Epidermal melanocyte (primary cell): ENCODE results near the gene SFXN5.
"Not testable (repeated sequence)": the region's sequence is repeated elsewhere in the genome, so short reads cannot be mapped to it uniquely, and the experiment has no call there.

Experiments
- DNase-seq: peaks from one replicate; pipeline ENCODE4 v3.0.0; 2011; ENCODE audit warnings: low spot score; ENCODE audit not compliant: insufficient read length

Gene SFXN5

GRCh38 chr2:72908741-72909140, 162.8 kb downstream of the SFXN5 start:
- no peak for DNase-seq

- not testable (repeated sequence) for DNase-seq
Measured at GRCh38 chr2:72907369-72907768, 164.1 kb downstream of the SFXN5 start.

GRCh38 chr2:72901426-72901825, 170.1 kb downstream of the SFXN5 start:
- no peak for DNase-seq

- DNase-seq = no peak
Measured at GRCh38 chr2:72900191-72900825, 171.2 kb downstream of the SFXN5 start.

GRCh38 chr2:72898585-72898906, 173.0 kb downstream of the SFXN5 start:
- no peak for DNase-seq

- DNase-seq = no peak
Measured at GRCh38 chr2:72897785-72898584, 173.5 kb downstream of the SFXN5 start.

GRCh38 chr2:72896446-72896845, 175.1 kb downstream of the SFXN5 start:
- no peak for DNase-seq

- DNase-seq = no peak
Measured at GRCh38 chr2:72895759-72896281, 175.7 kb downstream of the SFXN5 start.

GRCh38 chr2:72895154-72895553, 176.4 kb downstream of the SFXN5 start:
- no peak for DNase-seq

- no peak for DNase-seq
Measured at GRCh38 chr2:72894514-72894913, 177.0 kb downstream of the SFXN5 start.

GRCh38 chr2:72893594-72894319, 177.8 kb downstream of the SFXN5 start:
- no peak for DNase-seq

GRCh38 chr2:72892506-72893173, 178.9 kb downstream of the SFXN5 start:
- no peak for DNase-seq
